GM19397 (cell line): Measurements from ENCODE around the gene EIF4A2.
"Not testable (repeated sequence)": the region's sequence is repeated elsewhere in the genome, so short reads cannot be mapped to it uniquely, and the experiment has no call there.

ENCODE experiments used
- ATAC-seq: cut with Tn5 transposase; IDR thresholded peaks from one replicate; pipeline ENCODE4 v1.9.1; 2021; ENCODE audit warnings: mild to moderate bottlenecking, moderate library complexity; ENCODE audit not compliant: unreplicated experiment

The EIF4A2 gene

DNA sequence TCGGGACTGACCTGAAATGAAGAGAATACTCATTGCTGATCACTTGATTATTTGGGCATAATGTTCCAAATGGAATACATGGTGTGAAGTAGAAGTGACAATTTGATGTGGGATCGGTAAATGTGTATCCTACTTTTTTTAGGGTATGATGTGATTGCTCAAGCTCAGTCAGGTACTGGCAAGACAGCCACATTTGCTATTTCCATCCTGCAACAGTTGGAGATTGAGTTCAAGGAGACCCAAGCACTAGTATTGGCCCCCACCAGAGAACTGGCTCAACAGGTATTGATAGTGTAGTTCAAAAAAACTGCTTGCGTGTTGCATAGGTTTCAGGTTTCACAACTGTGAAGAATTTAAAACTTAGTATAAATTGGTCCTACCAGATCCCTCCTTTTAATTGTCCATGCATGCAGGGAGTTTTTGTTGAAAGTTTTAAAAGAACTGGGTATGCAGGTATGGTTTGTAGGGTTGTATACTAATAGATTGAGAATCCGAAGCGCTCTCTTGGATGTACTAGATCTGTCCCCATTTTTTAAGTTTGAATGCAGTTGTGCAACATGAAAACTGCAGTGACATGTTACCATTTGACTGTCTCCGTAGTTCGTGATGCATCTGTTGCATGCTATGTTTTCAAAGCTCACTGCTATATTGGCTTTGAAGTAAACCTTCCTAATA is 1.6 kb downstream of the EIF4A2 start:
- no peak for ATAC-seq

DNA sequence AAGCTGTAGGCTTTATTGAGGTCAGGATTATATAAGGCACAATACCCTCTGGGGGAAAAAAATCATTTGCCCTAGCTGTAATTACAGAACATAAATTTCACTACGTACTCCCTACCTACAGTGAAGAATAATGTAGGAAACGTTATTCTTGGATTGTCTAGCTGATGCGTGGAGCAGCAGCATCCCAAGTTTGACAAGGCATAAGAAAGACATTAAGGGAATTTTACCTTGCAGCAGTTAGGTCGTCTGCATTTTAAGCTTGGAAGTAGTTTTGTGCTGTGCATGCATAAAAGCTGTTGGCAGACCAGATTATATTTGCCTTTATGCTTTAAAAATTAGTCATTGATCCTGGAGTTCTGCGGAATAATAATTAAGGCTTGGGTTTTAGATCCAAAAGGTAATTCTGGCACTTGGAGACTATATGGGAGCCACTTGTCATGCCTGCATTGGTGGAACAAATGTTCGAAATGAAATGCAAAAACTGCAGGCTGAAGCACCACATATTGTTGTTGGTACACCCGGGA is 2.2 kb downstream of the EIF4A2 start:
- ATAC-seq, result no peak

DNA sequence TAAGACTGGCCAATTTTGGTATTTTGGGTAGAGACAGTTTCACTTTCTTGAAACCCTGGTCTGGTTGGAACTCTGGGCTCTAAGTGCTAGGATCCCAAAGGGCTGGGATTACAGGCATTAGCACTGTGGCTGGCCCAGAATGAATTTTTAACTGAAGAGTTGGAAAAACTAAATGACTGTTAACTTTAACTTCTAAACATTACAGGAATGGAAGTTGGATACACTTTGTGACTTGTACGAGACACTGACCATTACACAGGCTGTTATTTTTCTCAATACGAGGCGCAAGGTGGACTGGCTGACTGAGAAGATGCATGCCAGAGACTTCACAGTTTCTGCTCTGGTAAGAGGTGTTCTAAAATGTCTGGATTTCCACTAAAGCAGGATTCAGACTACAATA is 3.5 kb downstream of the EIF4A2 start:
- ATAC-seq, result no peak

DNA sequence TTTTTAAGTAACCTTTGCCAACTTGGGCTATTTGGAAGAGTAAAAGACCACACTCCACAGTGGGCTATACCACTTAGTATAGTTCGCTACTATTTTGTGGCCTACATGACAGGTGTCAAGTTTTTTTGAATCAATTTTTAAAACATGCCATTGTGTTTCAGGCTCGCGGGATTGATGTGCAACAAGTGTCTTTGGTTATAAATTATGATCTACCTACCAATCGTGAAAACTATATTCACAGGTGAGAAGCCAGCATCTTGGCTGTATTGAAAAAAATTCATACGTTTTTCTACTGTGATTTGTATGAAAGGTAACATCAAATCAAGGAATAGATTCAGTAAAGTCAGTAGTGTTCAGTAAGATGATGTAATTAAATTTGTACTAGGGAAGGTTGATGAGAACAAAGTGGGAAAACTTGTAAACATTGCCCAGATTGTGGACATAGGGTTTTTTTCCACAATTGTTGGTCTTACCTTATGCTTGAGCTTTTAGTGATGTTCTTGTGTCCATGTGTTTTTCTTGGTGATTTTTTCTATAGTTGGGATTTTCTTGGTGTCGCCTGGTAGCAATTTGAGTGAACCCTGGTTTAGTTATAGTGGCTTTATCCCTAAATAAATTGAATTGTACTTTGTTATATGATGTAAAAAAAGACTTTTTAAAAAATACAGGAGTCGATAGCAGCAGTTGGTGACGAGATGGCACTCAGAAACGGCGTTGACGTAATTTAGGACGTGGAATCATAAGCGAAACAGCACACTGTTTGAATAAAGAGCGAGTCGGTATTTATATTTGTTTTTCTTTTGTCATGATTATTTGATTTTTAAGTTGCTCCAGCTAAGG is 4.5 kb downstream of the EIF4A2 start:
- ATAC-seq, result no peak

DNA sequence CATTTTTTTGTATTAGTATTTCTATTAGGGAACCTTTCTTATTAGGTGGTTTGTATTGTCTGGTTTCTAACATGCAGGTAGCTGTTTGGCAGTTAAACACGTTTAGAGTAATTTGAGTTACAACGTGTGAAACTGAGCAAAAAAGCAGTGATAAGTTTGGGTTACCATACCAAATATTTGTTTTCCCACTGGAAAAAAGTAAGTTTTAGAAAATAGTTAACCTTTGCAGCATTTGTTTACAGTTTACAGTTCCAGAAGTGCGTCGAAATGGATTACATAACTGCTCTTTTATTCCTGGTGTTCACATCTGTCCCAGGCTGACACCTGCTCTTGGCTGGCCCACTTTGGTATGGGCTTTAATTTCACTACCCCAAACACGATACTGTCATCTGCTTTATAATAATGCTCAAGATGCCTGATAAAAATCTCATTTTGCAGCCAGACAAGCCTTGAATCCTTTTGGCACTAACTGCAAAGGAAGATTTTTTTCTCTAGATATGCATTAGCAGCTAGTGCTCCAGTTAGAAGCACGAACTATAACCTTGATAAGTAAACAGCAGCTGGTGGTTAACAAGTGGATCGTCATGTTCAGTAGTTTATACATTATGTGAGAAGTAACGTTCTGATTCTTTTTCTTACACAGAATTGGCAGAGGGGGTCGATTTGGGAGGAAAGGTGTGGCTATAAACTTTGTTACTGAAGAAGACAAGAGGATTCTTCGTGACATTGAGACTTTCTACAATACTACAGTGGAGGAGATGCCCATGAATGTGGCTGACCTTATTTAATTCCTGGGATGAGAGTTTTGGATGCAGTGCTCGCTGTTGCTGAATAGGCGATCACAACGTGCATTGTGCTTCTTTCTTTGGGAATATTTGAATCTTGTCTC is 5.3 kb downstream of the EIF4A2 start:
- ATAC-seq, result no peak

DNA sequence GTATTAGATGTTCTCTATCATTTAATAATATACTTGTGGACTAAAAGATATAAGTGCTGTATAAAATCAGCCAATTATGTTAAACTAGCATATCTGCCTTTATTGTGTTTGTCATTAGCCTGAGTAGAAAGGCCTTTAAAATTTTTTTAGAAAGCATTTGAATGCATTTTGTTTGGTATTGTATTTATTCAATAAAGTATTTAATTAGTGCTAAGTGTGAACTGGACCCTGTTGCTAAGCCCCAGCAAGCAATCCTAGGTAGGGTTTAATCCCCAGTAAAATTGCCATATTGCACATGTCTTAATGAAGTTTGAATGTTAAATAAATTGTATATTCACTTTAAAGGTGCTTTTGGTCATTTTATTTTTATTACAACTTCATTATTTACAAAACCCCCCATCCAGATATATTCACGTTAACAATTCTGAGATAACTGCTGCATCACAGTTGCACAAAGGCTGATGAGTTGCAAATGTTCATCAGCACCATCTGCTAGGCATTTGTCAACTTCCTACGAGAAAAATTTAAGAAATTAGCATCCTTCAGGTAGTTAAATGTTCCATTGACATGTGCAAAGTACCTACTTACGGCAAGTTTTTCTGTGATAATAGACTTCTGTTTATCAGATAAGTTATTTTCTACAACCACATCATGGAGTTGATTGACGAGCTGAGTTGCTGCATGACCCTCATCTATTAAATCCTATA is 6.3 kb downstream of the EIF4A2 start:
- no peak for ATAC-seq

DNA sequence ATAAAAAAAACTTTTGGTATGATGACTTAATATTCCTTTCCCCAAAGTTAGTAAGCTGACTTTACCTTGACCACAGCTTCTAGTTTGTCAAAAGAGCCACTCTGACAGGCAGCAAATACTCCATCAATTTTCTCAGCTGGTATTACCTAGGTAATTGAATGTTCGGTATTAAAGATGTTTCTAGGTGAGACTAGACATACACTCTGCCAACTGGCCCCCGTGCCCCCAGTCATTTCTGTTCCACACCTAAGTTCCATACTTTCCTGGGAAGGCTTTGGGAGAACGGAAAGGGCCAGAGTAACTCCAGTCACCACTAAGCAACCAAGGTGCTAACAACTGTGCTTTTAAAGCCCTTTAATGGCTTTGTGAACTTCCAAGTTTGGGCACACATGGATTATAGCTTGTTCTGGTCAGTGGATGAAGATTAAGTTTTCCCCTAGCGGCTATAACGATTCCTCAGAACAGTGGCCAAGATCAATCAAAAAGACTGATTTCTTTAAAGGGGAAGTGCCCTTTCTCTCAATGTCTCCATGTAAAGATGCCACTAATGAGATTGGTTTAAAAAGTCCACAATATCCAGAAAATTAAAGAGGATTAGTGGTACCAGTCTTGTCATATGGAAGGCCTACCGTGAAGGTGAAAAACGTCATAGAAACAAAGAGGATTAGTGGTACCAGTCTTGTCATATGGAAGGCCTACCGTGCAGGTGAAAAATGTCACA is 7.0 kb downstream of the EIF4A2 start:
- ATAC-seq, result no peak

DNA sequence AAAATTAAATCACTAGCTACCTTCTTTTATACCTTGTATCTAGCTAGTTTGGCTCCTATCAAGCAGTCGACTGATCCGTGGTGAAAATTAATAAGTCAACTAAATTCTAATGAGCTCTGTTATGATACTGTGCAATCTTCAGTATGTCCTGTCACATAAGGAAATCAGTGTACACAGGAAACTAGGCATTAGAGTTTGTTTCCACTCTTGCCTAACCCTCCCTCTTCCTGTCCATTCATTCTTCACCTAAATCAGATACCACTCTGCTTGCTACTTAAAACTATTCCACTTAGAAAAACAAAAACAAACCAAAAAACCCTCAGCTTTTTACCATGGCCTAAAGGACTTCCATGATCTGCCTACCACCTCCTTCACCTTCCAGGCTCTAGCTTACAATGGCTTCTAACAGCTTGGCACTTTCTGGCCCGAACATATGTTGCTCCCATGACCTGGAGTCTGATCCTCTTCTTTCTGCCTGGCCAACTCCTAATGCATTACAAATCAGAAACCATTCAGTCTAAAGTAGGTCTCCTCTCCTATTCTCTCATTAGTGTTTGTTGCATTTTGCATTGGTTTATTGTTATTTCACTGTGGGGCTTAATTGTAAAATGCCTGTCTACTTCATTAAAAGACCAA is 15.0 kb downstream of the EIF4A2 start:
- ATAC-seq, result no peak

DNA sequence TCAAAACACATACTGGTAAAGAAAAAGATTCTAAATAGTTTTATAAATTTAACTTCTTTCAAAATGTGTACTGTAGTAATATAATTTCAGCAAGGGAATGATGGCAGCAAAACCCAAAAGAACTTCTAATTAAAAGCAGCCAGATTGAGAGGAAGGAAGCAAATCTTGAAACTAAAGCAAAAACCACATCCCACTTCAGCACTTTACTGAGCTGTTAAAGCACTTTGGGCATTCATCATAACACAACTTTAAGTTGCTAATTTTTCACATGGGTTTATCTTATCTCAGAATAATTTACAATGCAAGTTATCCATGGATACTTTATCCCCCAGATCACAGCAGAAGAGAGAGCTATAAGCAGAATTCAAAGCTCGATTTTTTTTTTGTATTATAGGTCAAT is 16.9 kb downstream of the EIF4A2 start:
- ATAC-seq, result no peak

DNA sequence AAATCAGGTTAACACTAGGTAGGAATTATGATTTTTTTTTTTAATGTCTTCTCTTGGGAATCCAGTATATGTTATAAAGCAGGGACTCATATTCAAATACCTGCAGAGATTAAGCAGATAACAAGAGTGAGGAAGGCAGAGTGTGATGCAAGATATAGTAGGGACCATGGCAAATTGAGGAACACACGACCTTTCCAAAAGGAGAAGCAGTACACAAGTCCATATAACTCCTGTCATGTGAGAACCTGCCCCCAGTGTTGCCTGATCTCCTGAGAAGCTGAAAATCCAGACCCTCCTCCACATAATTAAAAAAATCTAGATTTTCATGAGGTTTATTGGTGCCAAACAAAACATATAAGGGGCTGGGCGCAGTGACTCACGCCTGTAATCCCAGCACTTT is 19.3 kb downstream of the EIF4A2 start:
- ATAC-seq, result no peak

DNA sequence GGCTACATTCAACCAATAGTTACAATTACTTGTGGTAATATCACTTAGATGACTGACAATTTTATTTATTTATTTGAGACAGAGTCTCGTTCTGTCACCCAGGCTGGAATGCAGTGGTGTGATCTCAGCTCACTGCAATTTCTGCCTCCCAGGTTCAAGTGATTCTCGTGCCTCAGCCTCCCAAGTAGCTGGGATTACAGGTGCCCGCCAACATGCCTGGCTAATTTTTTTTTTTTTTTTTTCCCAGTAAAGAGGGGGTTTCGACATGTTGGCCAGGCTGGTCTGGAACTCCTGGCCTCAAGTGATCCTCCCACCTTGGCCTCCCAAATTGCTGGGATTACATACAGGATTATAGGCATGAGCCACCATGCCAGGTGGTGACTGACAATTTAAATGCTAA is 20.1 kb downstream of the EIF4A2 start:
- not testable (repeated sequence) for ATAC-seq

DNA sequence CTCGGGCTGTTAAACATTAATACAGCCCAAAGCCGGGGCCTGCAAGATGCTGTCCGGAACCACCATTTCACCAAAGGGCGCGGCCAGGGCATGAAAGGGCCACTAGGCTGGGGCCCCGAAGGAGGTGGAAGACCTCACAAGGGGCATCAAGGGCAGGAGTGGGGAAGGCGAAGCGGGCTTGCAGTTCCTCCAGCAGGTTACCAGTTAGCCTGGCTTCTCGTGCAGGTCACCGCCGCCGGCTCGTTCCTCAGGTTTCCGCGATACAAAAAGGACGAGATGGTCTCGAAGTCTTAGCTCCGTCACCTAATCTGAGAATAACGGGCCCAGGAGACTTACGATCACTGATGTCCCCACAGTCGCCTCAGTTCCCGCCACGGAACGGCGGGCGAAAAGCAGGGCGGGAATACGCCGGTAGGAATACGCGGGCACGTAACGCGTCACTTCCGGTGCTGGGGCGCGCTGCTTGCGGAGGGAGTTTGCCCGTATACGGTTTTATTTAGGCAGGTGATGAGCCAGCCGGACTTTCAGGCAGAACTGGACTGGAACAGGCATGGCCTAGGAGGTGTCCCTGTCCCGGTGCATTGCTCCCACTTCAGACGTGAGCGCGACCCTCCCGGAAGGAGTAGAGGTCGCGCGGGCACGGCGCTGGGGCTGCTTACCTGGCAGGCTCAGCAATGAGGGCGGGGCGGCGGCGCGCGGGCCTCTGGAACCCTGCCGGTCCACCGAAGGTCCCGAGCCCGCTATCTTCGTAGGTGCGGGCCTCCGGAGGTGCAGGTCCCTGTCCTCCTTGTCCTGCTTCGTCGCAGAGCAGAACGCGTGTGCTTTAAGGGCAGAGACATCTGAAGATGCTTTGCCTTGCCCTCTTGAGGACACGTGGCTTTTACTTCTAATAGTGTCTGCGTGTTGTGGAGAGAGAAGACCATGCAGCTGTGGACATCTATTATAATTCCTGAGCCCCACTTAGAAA is 23.0 kb downstream of the EIF4A2 start, which contains the start of gene RFC4:
TSS of gene RFC4 (minus strand) at position 394 of the 967 bp plus-strand sequence. CDS start 1,769 bp downstream, outside the sequence.
- peak; percentile 90 for ATAC-seq

DNA sequence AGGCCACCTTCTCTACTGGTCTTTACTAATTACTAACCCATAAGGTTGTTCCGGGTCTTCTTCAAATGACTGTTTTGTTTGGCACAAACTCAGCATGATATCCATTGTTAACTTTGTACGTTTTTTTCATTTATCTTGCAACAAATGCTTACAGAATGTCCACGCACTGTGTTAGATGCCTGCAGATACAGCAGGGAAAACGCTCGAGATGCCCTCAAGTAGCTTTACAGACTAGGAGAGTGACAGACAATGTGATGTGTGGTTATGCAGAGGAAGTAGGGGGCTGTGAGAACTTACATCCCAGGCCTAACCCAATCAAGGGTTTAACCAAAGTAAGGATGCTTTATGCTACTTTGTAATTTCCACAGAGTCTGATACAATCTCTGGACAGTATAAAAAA is 23.9 kb downstream of the EIF4A2 start:
- ATAC-seq, result no peak

DNA sequence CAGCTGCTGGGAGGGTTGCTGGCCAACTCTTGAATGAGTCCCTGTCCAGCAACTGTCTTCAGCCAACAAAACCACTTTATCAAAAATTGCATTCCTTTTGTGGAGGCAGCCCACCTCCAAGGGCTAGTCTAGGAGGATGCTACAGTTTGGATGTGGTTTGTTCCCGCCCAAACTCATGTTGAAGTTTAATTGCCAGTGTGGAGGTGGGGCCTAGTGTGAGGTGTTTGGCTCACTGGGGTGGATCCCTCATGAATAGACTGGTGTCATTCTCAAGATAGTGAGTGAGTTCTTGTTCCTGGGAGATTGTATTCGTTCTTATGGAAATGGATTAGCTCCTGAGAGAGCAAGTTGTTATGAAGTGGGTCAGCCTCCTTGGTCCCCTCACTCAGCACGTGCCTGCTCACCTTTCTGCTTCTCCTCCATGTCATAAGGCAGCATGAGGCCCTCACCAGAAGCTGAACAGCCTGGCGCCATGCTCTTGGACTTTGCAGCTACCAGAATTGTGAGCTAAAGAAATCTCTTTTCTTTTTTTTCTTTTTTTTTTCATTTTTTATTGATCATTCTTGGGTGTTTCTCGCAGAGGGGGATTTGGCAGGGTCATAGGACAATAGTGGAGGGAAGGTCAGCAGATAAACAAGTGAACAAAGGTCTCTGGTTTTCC is 27.1 kb downstream of the EIF4A2 start:
- no peak for ATAC-seq

DNA sequence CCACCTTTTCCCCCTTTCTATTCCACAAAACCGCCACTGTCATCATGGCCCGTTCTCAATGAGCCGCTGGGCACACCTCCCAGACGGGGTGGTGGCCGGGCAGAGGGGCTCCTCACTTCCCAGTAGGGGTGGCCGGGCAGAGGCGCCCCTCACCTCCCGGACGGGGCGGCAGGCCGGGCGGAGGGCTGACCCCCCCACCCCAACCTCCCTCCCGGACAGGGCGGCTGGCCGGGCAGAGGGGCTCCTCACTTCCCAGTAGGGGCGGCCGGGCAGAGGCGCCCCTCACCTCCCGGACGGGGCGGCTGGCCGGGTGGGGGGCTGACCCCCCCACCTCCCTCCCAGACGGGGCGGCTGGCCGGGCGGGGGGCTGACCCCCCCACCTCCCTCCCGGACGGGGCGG is 27.9 kb downstream of the EIF4A2 start:
- ATAC-seq, result not testable (repeated sequence)

DNA sequence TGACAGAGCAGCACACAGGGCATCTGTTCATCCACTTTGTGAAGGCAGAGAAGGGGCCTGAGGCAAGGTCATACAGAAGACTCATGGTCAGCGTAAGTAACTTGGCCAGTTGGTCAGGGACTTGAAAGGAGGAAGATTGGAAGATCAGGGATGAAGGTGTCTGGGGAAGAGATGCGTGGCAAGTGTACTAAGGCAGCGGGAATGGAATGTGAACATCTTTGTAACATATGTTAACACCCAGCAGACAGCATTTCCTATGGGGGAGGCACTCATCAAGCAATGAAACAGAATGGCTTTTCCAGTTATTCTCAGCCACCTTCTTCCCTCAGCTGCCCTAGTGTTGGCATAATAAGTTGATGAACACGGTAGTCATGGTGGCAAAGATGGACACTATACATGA is 30.7 kb downstream of the EIF4A2 start:
- ATAC-seq, result no peak

DNA sequence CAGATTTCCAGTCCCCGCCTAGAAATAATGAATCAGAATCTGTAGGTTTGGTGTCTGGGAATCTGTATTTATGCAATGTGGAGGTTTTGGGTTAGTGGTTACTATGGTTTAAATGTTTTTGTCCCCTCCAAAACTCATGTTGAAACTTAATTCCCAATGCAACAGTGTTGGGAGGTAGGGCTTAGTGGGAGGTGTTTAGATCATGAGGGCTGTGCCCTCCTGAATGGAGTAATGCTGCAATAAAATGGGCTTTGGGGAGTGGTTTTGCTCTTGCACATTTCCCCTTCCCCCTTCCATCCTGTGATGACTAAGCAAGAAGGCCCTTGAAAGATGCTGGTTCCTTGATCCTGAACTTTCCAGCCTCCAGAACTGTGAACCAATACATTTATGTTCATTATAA is 32.1 kb downstream of the EIF4A2 start:
- ATAC-seq, result no peak

DNA sequence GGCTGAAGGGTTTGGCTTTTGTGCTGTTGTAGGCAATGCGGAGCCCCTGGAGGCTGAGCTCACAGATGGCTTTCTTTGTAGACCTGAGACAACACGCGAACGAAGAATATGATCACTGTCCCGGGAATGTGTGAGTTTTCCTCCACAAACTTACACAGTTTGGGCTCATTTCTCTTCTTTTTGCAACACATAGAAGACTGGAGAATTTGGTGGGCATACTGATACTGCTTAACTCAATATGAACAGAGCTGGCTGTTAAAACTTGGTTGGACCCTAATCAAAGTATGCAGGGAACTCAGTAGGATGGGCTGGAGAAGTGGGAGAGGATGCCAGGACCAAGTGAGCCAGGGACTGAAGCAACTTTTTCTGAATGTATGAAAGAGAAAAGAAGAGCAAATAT is 35.1 kb downstream of the EIF4A2 start:
- no peak for ATAC-seq
